Astrocyte (in vitro differentiated cells and primary cell): ENCODE measurements around the gene MAPKAP1.

ENCODE experiments used
- CTCF ChIP-seq: IDR thresholded peaks from 2 replicates; pipeline ENCODE4 v1.5.1; 2011; ENCODE audit warnings: low read depth, mild to moderate bottlenecking, inconsistent platforms, low read length, moderate library complexity; ENCODE audit not compliant: insufficient read depth
- EZH2 ChIP-seq: IDR thresholded peaks from 2 replicates; pipeline ENCODE4 v1.6.1; 2012; ENCODE audit warnings: mild to moderate bottlenecking, low read length, inconsistent platforms; ENCODE audit not compliant: insufficient read depth

GRCh38 chr9:125486152-125486508, 220.9 kb downstream of the MAPKAP1 start:
- TF ChIP-seq CTCF (no peak), EZH2 (no peak)
